ENCODE measurements around the gene MARCHF6.
"Not testable (repeated sequence)": the region's sequence is repeated elsewhere in the genome, so short reads cannot be mapped to it uniquely, and the experiment has no call there.

MARCHF6 gene

DNA sequence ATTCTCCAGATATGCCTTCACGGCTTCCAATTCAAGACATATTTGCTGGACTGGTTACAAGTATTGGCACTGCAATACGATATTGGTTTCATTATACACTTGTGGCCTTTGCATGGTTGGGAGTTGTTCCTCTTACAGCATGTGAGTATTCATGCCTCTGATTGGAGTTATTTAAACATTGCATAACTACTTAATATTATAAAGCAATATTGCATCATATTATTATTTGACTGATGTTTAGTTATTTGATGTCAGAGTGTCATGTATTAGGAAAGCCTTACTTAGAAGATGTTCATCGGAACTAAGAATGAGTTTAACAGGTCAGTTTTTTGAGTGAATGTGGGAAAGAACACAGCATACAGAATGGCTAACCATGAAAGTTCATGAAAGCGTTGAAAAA is 28.3 kb downstream of the MARCHF6 start:
- no peak for DNase-seq (ENCODE audit: low read depth in 2 of 2)

DNA sequence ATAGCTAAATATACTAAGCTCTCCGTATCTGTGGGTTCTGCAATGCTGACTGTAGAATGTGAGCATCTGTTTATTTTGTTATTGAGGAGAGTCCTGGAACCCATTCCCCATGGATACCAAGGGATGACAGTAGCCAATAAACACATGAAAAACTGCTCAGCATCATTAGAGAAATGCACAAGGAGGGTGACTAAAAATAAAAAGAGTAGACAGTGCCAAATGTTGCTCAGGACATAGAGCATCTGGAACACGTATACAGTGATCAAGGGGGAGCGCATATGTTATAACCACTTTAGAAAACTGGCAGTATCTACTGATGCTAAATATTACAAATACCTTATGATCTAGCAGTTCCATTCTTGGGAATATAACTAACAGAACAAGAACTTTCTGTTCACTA is 31.0 kb downstream of the MARCHF6 start:
- DNase-seq (ENCODE audit: low read depth in 2 of 2) = no peak

DNA sequence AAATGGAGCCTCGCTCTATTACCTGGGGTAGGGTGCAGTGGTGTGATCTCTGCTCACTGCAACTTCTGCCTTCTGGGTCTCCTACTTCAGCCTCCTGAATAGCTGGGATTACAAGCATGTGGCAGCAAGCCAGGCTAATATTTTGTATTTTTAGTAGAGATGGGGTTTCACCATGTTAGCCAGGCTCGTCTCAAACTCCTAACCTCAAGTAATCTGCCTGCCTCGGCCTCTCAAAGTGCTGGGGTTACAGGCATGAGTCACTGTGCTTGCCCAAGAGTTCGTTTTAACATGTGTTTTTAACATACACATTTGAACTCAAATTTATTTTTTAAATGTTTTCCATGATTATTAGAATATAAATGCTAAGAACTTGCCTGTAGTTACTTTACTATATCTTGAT is 34.2 kb downstream of the MARCHF6 start:
- no peak for DNase-seq (ENCODE audit: low read depth in 2 of 2)

DNA sequence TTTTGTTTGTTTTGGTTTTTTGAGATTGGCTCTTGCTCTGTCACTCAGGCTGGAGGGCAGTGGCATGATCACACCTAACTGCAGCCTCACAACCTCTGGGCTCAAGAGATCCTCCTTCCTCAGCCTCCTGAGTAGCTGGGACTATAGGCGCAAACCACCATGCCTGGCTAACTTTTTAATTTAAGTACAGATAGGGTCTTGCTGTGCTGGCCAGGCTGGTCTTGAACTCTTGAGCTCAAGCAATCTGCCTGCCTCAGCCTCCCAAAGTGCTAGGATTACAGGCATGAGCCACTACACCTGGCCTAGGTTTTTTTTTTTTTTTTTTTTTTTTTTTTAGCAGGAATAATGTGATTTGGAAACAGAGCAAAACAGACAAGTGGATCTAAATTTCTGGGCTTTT is 37.6 kb downstream of the MARCHF6 start:
- no peak for DNase-seq (ENCODE audit: low read depth in 2 of 2)

DNA sequence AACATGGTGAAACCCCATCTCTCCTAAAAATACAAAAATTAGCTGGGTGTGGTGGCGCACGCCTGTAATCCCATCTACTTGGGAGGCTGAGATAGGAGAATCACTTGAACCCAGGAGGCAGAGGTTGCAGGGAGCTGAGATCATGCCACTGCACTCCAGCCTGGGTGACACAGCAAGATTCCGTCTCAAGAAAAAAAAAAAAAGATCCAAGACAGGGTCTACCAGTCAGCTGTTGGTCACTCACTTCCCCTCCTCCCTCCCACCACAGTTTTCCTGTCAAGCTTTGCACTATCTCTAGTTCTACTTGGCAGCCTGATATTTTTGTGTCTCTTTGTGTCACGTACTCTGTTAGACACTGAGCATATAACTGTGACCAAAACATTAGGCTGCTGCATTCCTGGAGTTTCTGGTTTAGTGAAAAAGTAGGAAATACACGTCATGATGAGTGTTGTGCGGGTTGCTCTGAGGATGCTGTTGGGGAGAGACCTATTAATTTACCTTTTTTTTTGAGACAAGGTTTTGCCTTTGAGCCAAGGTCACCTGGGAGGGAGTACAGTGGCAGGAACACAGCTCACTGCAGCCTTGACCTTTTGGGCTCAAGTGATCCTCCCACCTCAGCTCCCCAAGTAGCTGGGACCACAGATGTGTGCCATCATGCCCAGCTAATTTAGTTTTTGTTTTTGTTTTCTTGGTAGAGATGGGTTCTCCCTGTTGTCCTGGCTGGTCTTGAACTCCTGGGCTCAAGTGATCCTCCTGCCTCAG is 39.3 kb downstream of the MARCHF6 start:
- DNase-seq (ENCODE audit: low read depth in 2 of 2) = not testable (repeated sequence)

DNA sequence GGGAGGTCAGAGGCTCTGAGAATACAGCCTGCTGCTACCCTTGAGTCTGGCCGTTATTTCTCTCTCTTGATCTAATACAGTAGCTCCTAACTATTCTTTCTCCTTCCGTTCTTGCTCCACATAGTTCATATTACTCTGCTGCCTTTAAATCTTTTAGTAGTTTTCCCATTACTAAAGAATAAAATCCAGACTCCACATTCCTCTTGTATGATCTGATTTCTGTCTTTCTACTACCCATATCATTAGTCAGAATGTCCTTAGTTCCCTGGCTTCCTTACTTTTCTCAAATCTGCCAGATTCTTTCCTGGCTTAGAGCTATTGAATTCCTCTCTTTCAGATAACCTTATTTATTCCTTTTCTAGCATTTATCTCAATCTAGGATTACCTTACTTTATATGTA is 40.0 kb downstream of the MARCHF6 start:
- DNase-seq (ENCODE audit: low read depth in 2 of 2) = no peak

DNA sequence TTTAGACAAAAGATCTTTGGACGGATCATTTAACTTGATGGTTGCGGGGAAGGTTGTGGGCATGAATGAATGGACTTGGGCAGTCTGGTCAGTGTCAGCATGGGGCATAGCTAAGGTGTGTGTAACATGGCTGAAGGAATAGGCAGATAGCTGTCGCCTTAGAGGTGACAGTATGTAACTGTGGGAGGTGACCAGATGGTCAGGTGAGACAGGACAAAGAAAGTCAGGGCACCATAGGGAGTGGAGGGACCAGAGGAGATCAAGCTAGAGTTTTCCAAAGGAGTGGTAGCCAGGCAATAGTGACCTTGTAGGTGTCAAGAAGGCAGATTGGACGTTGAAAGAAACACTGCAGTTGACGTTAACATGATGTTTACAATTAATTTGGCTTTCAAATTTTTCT is 43.1 kb downstream of the MARCHF6 start:
- no peak for DNase-seq (ENCODE audit: low read depth in 2 of 2)

DNA sequence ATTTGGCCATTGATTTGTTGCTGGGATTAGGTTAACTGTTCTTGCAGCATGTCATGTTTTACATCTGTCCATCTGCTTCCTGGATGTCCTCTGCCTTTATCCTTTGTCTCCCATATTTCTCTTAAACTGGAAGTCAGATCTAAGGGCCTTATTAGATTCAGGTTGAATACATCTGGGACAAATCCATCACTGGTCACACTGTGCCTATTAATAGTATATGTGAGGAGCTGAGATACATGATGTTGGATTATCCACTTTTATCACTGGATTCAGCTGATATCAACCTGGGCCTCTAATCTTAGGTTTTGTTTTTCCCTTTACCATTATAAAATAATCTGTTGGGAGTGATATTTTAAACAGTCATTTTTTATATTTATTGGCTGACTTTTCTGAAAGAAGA is 46.3 kb downstream of the MARCHF6 start:
- DNase-seq (ENCODE audit: low read depth in 2 of 2) = no peak

DNA sequence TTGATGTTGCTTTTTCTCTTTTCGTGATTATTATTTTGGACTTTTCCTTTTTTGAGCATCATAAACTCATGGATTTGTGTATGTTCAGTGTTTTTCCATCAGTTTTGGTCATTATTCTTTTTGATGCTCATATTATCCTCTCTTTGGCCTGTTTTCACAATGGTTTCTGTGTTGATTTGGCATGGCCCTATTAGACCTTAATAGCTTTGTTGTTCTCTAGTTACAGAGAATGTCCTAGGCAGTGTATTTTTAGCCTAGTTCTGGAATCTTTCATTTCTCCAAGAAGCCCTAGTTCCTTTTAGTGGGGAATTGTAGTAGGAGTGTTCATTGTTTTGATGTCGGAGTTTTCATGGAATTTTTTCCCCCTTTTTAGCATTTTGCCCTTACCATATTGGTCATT is 46.9 kb downstream of the MARCHF6 start:
- DNase-seq (ENCODE audit: low read depth in 2 of 2) = no peak

DNA sequence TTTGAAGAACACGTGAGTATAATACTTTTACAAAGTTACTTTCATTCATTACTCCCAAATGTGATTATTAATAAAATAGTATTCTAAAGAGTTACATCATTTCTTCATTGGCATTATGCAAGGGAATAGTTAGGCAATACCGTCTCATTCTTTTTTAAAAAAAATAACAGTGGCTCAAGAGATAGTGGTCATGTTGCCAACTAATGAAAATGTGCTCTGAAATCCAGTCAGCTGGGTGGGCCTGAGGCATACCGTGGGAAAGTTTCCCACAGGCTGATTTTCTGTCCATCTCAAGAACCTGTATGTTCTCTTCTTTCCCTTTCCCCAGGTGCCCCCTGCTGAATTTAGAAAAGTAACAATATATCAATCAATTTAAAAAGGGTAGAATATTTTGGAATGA is 47.3 kb downstream of the MARCHF6 start:
- no peak for DNase-seq (ENCODE audit: low read depth in 2 of 2)

DNA sequence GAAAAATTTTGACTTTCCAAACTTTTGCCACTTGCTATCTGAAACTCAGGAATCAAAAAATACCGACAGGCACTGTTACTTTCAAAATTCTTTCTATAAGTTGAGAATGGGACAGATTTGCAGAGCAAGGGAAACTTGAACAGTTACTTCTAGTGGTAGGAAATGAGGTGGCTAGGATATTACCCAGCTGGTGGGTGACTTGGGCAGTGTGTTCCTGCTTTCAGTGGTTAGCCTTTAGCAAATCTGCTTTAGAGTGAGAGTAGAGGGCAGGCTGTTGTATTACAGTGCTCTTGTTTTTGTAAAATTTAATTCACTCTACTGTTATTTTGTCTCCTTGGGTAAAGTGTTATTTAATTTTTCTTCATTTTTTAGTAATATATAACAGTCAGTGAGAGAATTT is 48.0 kb downstream of the MARCHF6 start:
- DNase-seq (ENCODE audit: low read depth in 2 of 2) = no peak

Data from stimulated activated CD8-positive, alpha-beta memory T cell treated with anti-CD3 and anti-CD28 coated beads, Interleukin-7, amount 100 ng/mL, for 1 hour (primary cell).